GM12878 (cell line): ENCODE results near the gene IL19. TPM values are rescaled to one million over a fixed set of nuclear protein-coding genes. Genes with fewer than 3 reads are reported as not detected.

ENCODE experiments used
- CBFB ChIP-seq: IDR thresholded peaks from 2 replicates; pipeline ENCODE4 v1.6.1; 2016; ENCODE audit warnings: antibody characterized with exemption, low read depth
- CBX5 ChIP-seq: sonication (generic); IDR thresholded peaks from 2 replicates; pipeline ENCODE4 v1.6.1; 2016; ENCODE audit warnings: low read depth, moderate library complexity, mild to moderate bottlenecking, inconsistent platforms
- EP300 ChIP-seq, 2 experiments: fragments of 150-350 bp in 1 of 2; IDR thresholded peaks; 2 replicates each; pipeline ENCODE4 v1.6.1; 2011 to 2012; ENCODE audit warnings: low read depth in 2 of 2, low read length in 2 of 2, borderline replicate concordance in 1 of 2, improper control_type of control experiment in 1 of 2, inconsistent platforms in 1 of 2; ENCODE audit not compliant: control insufficient read depth in 1 of 2
- FOXM1 ChIP-seq: IDR thresholded peaks from 2 replicates; pipeline ENCODE4 v1.6.1; 2012; ENCODE audit warnings: low read depth, mild to moderate bottlenecking, inconsistent platforms, low read length, moderate library complexity
- GABPA ChIP-seq: IDR thresholded peaks from 2 replicates; pipeline ENCODE4 v1.6.1; 2014; ENCODE audit warnings: antibody characterized with exemption, low read depth, mild to moderate bottlenecking, inconsistent platforms
- HCFC1 ChIP-seq: fragments of 150-350 bp; IDR thresholded peaks from 2 replicates; pipeline ENCODE4 v1.6.1; 2014; ENCODE audit warnings: low read length
- MXI1 ChIP-seq: fragments of 150-350 bp; IDR thresholded peaks from 2 replicates; pipeline ENCODE4 v1.6.1; 2011; ENCODE audit warnings: low read depth, mild to moderate bottlenecking, inconsistent platforms, low read length, improper control_type of control experiment
- NFXL1 ChIP-seq: fragments of 450-650 bp; IDR thresholded peaks from 2 replicates; pipeline ENCODE4 v1.6.1; 2017; ENCODE audit warnings: antibody characterized with exemption, mild to moderate bottlenecking, borderline replicate concordance
- NFYB ChIP-seq: IDR thresholded peaks from 2 replicates; pipeline ENCODE4 v1.6.1; 2011; ENCODE audit warnings: low read depth, mild to moderate bottlenecking, low read length, improper control_type of control experiment, moderate library complexity; ENCODE audit not compliant: insufficient read depth
- NRF1 ChIP-seq: conservative IDR thresholded peaks from 2 replicates; pipeline ENCODE4 v1.6.1; 2011; ENCODE audit warnings: mild to moderate bottlenecking, low read depth, low read length, improper control_type of control experiment
- POLR2AphosphoS5 ChIP-seq: IDR thresholded peaks from 2 replicates; pipeline ENCODE4 v1.6.1; 2011; ENCODE audit warnings: mild to moderate bottlenecking, low read length, inconsistent platforms
- RAD21 ChIP-seq: IDR thresholded peaks from 2 replicates; pipeline ENCODE4 v1.6.1; 2011; ENCODE audit warnings: mild to moderate bottlenecking, low read depth, low read length, moderate library complexity; ENCODE audit not compliant: insufficient read depth
- WRNIP1 ChIP-seq: IDR thresholded peaks from 2 replicates; pipeline ENCODE4 v1.6.1; 2011; ENCODE audit warnings: low read depth, low read length, improper control_type of control experiment, borderline replicate concordance
- ZSCAN29 ChIP-seq: fragments of 450-650 bp; IDR thresholded peaks from 2 replicates; pipeline ENCODE4 v1.6.1; 2017; ENCODE audit warnings: mild to moderate bottlenecking, moderate library complexity
- ZZZ3 ChIP-seq: IDR thresholded peaks from 2 replicates; pipeline ENCODE4 v1.6.1; 2011; ENCODE audit warnings: low read depth; ENCODE audit not compliant: control insufficient read depth, insufficient read length
- polyA plus RNA-seq, 11 experiments: library from polyadenylated mRNA; depleted of rRNA in 4 of 11; unstranded in 6 of 11; stranded (reverse) in 5 of 11; fragments of >200 nt; fragmentation: Nextera tagmentation in 4 of 11; fragmentation: Illumina TruSeq in 1 of 11; extraction: Ambion mirVana in 4 of 11; extraction: Trizol in 1 of 11; gene quantifications; 1 replicate in 1 of 11; 2 replicates in 10 of 11; pipeline versions ENCODE4 v1.2.1 to v1.2.3, GENCODE V29; 2011 to 2016; ENCODE audit warnings: inconsistent platforms in 2 of 11, missing spikeins in 2 of 11, low read depth in 1 of 11
- total RNA-seq, 4 experiments: library from RNA; depleted of rRNA in 3 of 4; stranded (reverse); fragments of >200 nt in 3 of 4; fragmentation: Illumina TruSeq in 1 of 4; extraction: Trizol in 1 of 4; gene quantifications; 2 replicates each; pipeline versions ENCODE4 v1.2.1 to v1.2.3, GENCODE V29; 2013 to 2021
- TF ChIP-seq, protein P1 (sequence below): IDR thresholded peaks from 2 replicates; pipeline ENCODE4 v1.6.1; 2012; ENCODE audit warnings: mild to moderate bottlenecking, low read depth, low read length
- TF ChIP-seq, protein P2 (sequence below): fragments of 450-650 bp; formaldehyde crosslinking; IDR thresholded peaks from 2 replicates; pipeline ENCODE4 v1.5.0; 2022; ENCODE audit warnings: mild to moderate bottlenecking, missing genetic modification characterization
- TF ChIP-seq, protein P3 (sequence below): fragments of 450-650 bp; conservative IDR thresholded peaks from 2 replicates; pipeline ENCODE4 v1.6.1; 2017; ENCODE audit warnings: mild to moderate bottlenecking, moderate library complexity
- TF ChIP-seq, protein P4 (sequence below): fragments of 450-650 bp; IDR thresholded peaks from 2 replicates; pipeline ENCODE4 v1.6.1; 2017; ENCODE audit warnings: mild to moderate bottlenecking, low read depth, inconsistent platforms; ENCODE audit not compliant: poor library complexity, severe bottlenecking

The IL19 gene
- total and polyA plus RNA-seq, 10 of the 15 experiments (the other 5 are each of a cell fraction or from before 2014, with no cell fraction given): 0.10 to 0.73 (median 0.28) TPM; not detected in 6

DNA sequence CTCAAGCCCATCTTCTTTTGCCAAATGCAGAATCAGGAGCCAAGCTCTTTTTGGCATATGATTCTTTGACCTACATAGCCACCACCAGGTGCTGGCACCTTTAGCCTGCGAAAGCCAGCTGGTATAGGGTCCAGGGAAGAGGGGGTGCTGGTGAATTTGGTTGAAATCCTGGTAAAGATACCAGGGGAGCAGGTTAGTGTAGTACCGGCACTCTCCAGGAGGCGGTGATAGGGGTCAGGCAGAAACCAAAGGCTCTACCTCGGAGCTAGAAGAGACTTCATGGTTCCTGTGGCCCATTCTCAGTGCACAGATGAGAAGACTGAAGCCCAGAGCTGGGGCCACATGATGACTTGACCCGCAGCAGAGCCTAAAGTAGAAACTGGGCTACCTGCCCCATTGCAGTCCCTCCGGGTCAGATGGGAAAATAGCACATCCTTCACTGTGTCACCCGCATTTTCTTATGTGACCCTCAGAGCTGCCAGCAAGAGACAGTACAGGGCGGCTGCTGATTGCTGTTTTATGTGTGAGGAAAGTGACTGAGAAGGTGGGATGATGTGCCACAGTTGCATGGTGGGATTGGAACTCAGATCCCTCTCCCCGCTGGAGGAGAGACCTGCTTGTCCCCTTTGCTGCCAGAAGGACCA is 36.0 kb upstream of the IL19 start (continued):
- TF ChIP-seq HCFC1 (no peak; the same call in 1 of the 2 replicates), WRNIP1 (no peak), NFYB (no peak), CBX5 (no peak), POLR2AphosphoS5 (no peak; the same call in 1 of the 2 replicates), MXI1 (no peak), CBFB (no peak), ZSCAN29 (no peak), NRF1 (no peak), GABPA (no peak), NFXL1 (no peak), ZZZ3 (no peak), EP300 (IDR thresholded peaks at IDR 0.05; ENCODE audit: borderline replicate concordance in 1 of 2, control insufficient read depth in 1 of 2, low read depth in 2 of 2, low read length in 2 of 2) (no peak), RAD21 (peak; percentile 98), FOXM1 (no peak)
- TF ChIP-seq, protein P1, sequence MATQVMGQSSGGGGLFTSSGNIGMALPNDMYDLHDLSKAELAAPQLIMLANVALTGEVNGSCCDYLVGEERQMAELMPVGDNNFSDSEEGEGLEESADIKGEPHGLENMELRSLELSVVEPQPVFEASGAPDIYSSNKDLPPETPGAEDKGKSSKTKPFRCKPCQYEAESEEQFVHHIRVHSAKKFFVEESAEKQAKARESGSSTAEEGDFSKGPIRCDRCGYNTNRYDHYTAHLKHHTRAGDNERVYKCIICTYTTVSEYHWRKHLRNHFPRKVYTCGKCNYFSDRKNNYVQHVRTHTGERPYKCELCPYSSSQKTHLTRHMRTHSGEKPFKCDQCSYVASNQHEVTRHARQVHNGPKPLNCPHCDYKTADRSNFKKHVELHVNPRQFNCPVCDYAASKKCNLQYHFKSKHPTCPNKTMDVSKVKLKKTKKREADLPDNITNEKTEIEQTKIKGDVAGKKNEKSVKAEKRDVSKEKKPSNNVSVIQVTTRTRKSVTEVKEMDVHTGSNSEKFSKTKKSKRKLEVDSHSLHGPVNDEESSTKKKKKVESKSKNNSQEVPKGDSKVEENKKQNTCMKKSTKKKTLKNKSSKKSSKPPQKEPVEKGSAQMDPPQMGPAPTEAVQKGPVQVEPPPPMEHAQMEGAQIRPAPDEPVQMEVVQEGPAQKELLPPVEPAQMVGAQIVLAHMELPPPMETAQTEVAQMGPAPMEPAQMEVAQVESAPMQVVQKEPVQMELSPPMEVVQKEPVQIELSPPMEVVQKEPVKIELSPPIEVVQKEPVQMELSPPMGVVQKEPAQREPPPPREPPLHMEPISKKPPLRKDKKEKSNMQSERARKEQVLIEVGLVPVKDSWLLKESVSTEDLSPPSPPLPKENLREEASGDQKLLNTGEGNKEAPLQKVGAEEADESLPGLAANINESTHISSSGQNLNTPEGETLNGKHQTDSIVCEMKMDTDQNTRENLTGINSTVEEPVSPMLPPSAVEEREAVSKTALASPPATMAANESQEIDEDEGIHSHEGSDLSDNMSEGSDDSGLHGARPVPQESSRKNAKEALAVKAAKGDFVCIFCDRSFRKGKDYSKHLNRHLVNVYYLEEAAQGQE: no peak
- TF ChIP-seq, protein P2, sequence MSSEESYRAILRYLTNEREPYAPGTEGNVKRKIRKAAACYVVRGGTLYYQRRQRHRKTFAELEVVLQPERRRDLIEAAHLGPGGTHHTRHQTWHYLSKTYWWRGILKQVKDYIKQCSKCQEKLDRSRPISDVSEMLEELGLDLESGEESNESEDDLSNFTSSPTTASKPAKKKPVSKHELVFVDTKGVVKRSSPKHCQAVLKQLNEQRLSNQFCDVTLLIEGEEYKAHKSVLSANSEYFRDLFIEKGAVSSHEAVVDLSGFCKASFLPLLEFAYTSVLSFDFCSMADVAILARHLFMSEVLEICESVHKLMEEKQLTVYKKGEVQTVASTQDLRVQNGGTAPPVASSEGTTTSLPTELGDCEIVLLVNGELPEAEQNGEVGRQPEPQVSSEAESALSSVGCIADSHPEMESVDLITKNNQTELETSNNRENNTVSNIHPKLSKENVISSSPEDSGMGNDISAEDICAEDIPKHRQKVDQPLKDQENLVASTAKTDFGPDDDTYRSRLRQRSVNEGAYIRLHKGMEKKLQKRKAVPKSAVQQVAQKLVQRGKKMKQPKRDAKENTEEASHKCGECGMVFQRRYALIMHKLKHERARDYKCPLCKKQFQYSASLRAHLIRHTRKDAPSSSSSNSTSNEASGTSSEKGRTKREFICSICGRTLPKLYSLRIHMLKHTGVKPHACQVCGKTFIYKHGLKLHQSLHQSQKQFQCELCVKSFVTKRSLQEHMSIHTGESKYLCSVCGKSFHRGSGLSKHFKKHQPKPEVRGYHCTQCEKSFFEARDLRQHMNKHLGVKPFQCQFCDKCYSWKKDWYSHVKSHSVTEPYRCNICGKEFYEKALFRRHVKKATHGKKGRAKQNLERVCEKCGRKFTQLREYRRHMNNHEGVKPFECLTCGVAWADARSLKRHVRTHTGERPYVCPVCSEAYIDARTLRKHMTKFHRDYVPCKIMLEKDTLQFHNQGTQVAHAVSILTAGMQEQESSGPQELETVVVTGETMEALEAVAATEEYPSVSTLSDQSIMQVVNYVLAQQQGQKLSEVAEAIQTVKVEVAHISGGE (CRISPR knock-in tag): no peak
- TF ChIP-seq, protein P3, sequence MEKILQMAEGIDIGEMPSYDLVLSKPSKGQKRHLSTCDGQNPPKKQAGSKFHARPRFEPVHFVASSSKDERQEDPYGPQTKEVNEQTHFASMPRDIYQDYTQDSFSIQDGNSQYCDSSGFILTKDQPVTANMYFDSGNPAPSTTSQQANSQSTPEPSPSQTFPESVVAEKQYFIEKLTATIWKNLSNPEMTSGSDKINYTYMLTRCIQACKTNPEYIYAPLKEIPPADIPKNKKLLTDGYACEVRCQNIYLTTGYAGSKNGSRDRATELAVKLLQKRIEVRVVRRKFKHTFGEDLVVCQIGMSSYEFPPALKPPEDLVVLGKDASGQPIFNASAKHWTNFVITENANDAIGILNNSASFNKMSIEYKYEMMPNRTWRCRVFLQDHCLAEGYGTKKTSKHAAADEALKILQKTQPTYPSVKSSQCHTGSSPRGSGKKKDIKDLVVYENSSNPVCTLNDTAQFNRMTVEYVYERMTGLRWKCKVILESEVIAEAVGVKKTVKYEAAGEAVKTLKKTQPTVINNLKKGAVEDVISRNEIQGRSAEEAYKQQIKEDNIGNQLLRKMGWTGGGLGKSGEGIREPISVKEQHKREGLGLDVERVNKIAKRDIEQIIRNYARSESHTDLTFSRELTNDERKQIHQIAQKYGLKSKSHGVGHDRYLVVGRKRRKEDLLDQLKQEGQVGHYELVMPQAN: no peak
- TF ChIP-seq, protein P4, sequence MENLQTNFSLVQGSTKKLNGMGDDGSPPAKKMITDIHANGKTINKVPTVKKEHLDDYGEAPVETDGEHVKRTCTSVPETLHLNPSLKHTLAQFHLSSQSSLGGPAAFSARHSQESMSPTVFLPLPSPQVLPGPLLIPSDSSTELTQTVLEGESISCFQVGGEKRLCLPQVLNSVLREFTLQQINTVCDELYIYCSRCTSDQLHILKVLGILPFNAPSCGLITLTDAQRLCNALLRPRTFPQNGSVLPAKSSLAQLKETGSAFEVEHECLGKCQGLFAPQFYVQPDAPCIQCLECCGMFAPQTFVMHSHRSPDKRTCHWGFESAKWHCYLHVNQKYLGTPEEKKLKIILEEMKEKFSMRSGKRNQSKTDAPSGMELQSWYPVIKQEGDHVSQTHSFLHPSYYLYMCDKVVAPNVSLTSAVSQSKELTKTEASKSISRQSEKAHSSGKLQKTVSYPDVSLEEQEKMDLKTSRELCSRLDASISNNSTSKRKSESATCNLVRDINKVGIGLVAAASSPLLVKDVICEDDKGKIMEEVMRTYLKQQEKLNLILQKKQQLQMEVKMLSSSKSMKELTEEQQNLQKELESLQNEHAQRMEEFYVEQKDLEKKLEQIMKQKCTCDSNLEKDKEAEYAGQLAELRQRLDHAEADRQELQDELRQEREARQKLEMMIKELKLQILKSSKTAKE: peak; percentile 29
